IgD-negative memory B cell (primary cell): ENCODE measurements around the gene RNU7-1. TPM values are rescaled to one million over a fixed set of nuclear protein-coding genes. Genes with fewer than 3 reads are reported as not detected.

Experiments used
- H3K27ac Mint-ChIP-seq, 3 donors: one replicate each; pipeline ENCODE4 v1.8.0; 2020 to 2022; ENCODE audit warnings: mild to moderate bottlenecking in 3 of 3, mixed read lengths in 3 of 3, moderate library complexity in 1 of 3
- H3K27me3 Mint-ChIP-seq: one replicate; pipeline ENCODE4 v1.8.0; 2021; ENCODE audit warnings: mixed read lengths
- H3K36me3 Mint-ChIP-seq: one replicate; pipeline ENCODE4 v1.8.0; 2020; ENCODE audit warnings: mild to moderate bottlenecking, mixed read lengths
- H3K4me1 Mint-ChIP-seq, 3 donors: one replicate each; pipeline ENCODE4 v1.8.0; 2020 to 2022; ENCODE audit warnings: mixed read lengths in 3 of 3, mild to moderate bottlenecking in 1 of 3
- H3K4me3 Mint-ChIP-seq, 4 donors: one replicate each; pipeline ENCODE4 v1.8.0; 2020 to 2022; ENCODE audit warnings: mild to moderate bottlenecking in 4 of 4, mixed read lengths in 4 of 4, moderate library complexity in 3 of 4
- H3K9me3 Mint-ChIP-seq, 3 donors: one replicate each; pipeline ENCODE4 v1.8.0; 2020 to 2021; ENCODE audit warnings: mixed read lengths in 3 of 3, mild to moderate bottlenecking in 1 of 3
- polyA plus RNA-seq: library from polyadenylated mRNA; unstranded; fragments of 300-500 nt; fragmentation: Illumina TruSeq; gene quantifications from one replicate; pipeline ENCODE4 v1.2.3, GENCODE V29; 2021

RNU7-1 gene
- polyA plus RNA-seq, 1 donor from 2014 or later = not detected

- H3K4me3 Mint-ChIP-seq = peak overlapping the region; percentile 90 to 100 (median 98)
- H3K36me3 Mint-ChIP-seq = peaks cover 22% of the 10 kb centered on the region
- no peaks in the 10 kb centered on the region for H3K9me3 Mint-ChIP-seq
- no peaks in the 10 kb centered on the region for H3K27me3 Mint-ChIP-seq
- H3K27ac Mint-ChIP-seq = peak overlapping the region; percentile 95 to 97 (median 97)
- H3K4me1 Mint-ChIP-seq = peaks cover 45 to 59% (median 58%) of the 10 kb centered on the region in 3 donors
Measured at GRCh38 chr12:6951551-6952120, 8.0 kb downstream of the RNU7-1 start.

- peak overlapping the region; percentile 90 to 100 (median 98) for H3K4me3 Mint-ChIP-seq
- peaks cover 46 to 60% (median 58%) of the 10 kb centered on the region in 3 donors for H3K4me1 Mint-ChIP-seq
- H3K27ac Mint-ChIP-seq = peak overlapping the region; percentile 95 to 97 (median 97)
- no peaks in the 10 kb centered on the region for H3K27me3 Mint-ChIP-seq
- H3K9me3 Mint-ChIP-seq = no peaks in the 10 kb centered on the region
- peaks cover 28% of the 10 kb centered on the region for H3K36me3 Mint-ChIP-seq
Measured at GRCh38 chr12:6952121-6952862, 8.7 kb downstream of the RNU7-1 start.

GRCh38 chr12:6952863-6953441, 9.3 kb downstream of the RNU7-1 start:
- peaks cover 28% of the 10 kb centered on the region for H3K36me3 Mint-ChIP-seq
- H3K4me1 Mint-ChIP-seq = peaks cover 42 to 61% (median 57%) of the 10 kb centered on the region in 3 donors
- no peaks in the 10 kb centered on the region for H3K27me3 Mint-ChIP-seq
- no peaks in the 10 kb centered on the region for H3K9me3 Mint-ChIP-seq
- peak overlapping the region; percentile 90 to 100 (median 98) for H3K4me3 Mint-ChIP-seq
- H3K27ac Mint-ChIP-seq = peak overlapping the region; percentile 95 to 97 (median 97)

- no peaks in the 10 kb centered on the region for H3K9me3 Mint-ChIP-seq
- H3K4me3 Mint-ChIP-seq = peak overlapping the region; percentile 90 to 100 (median 98)
- H3K4me1 Mint-ChIP-seq = peaks cover 50 to 64% (median 60%) of the 10 kb centered on the region in 3 donors
- peaks cover 28% of the 10 kb centered on the region for H3K36me3 Mint-ChIP-seq
- H3K27ac Mint-ChIP-seq = peak overlapping the region; percentile 95 to 97 (median 97)
- H3K27me3 Mint-ChIP-seq = no peaks in the 10 kb centered on the region
Measured at GRCh38 chr12:6953442-6954315, 10.1 kb downstream of the RNU7-1 start.

- Mint-ChIP-seq H3K27me3 (no peaks in the 10 kb centered on the region), H3K4me1 (peaks cover 51 to 64% (median 59%) of the 10 kb centered on the region in 3 donors), H3K27ac (peak overlapping the region; percentile 95 to 97 (median 97)), H3K4me3 (peak overlapping the region; percentile 90 to 100 (median 98)), H3K9me3 (no peaks in the 10 kb centered on the region), H3K36me3 (peaks cover 31% of the 10 kb centered on the region)
Measured at GRCh38 chr12:6954316-6955107, 10.9 kb downstream of the RNU7-1 start.

GRCh38 chr12:6955108-6956020, 11.7 kb downstream of the RNU7-1 start:
- peaks cover 45 to 60% (median 53%) of the 10 kb centered on the region in 3 donors for H3K4me1 Mint-ChIP-seq
- no peaks in the 10 kb centered on the region for H3K27me3 Mint-ChIP-seq
- H3K9me3 Mint-ChIP-seq = no peaks in the 10 kb centered on the region
- H3K4me3 Mint-ChIP-seq = peak overlapping the region; percentile 90 to 100 (median 98)
- peaks cover 31% of the 10 kb centered on the region for H3K36me3 Mint-ChIP-seq
- H3K27ac Mint-ChIP-seq = peak overlapping the region; percentile 95 to 99 (median 97)

GRCh38 chr12:6956021-6956727, 12.6 kb downstream of the RNU7-1 start:
- peaks cover 39 to 61% (median 55%) of the 10 kb centered on the region in 3 donors for H3K4me1 Mint-ChIP-seq
- no peaks in the 10 kb centered on the region for H3K27me3 Mint-ChIP-seq
- H3K27ac Mint-ChIP-seq = peak overlapping the region; percentile 95 to 99 (median 97)
- H3K9me3 Mint-ChIP-seq = no peaks in the 10 kb centered on the region
- peaks cover 32% of the 10 kb centered on the region for H3K36me3 Mint-ChIP-seq
- H3K4me3 Mint-ChIP-seq = peak overlapping the region; percentile 90 to 100 (median 98)

GRCh38 chr12:6957151-6957701, 13.6 kb downstream of the RNU7-1 start:
- Mint-ChIP-seq H3K4me3 (peak overlapping the region; percentile 90 to 100 (median 96)), H3K27me3 (no peaks in the 10 kb centered on the region), H3K36me3 (peaks cover 31% of the 10 kb centered on the region), H3K27ac (peak overlapping the region; percentile 95 to 99 (median 99)), H3K4me1 (peaks cover 50 to 71% (median 65%) of the 10 kb centered on the region in 3 donors), H3K9me3 (no peaks in the 10 kb centered on the region)

- H3K27me3 Mint-ChIP-seq = no peaks in the 10 kb centered on the region
- H3K27ac Mint-ChIP-seq = peak overlapping the region; percentile 94 to 99 (median 95)
- H3K36me3 Mint-ChIP-seq = peaks cover 24% of the 10 kb centered on the region
- H3K4me3 Mint-ChIP-seq = peak overlapping the region; percentile 88 to 95 (median 91)
- H3K9me3 Mint-ChIP-seq = no peaks in the 10 kb centered on the region
- H3K4me1 Mint-ChIP-seq = peaks cover 51 to 72% (median 67%) of the 10 kb centered on the region in 3 donors
Measured at GRCh38 chr12:6957741-6958608, 14.4 kb downstream of the RNU7-1 start.

GRCh38 chr12:6958609-6959057, 15.0 kb downstream of the RNU7-1 start:
- H3K4me3 Mint-ChIP-seq = peak overlapping the region; percentile 88 to 95 (median 91)
- peaks cover 20% of the 10 kb centered on the region for H3K36me3 Mint-ChIP-seq
- no peaks in the 10 kb centered on the region for H3K9me3 Mint-ChIP-seq
- H3K4me1 Mint-ChIP-seq = peaks cover 51 to 72% (median 67%) of the 10 kb centered on the region in 3 donors
- H3K27ac Mint-ChIP-seq = peak overlapping the region; percentile 94 to 99 (median 95)
- H3K27me3 Mint-ChIP-seq = no peaks in the 10 kb centered on the region

GRCh38 chr12:6959058-6959804, 15.6 kb downstream of the RNU7-1 start:
- Mint-ChIP-seq H3K36me3 (peaks cover 20% of the 10 kb centered on the region), H3K9me3 (no peaks in the 10 kb centered on the region)

More at GRCh38 chr12:6959058-6959804, 15.6 kb downstream of the RNU7-1 start:
- no peaks in the 10 kb centered on the region for H3K27me3 Mint-ChIP-seq
- peak overlapping the region; percentile 94 to 99 (median 95) for H3K27ac Mint-ChIP-seq
- peaks cover 47 to 71% (median 67%) of the 10 kb centered on the region in 3 donors for H3K4me1 Mint-ChIP-seq
- peak overlapping the region; percentile 88 to 95 (median 91) for H3K4me3 Mint-ChIP-seq
